ENCODE results near the gene PFDN1.

DNA sequence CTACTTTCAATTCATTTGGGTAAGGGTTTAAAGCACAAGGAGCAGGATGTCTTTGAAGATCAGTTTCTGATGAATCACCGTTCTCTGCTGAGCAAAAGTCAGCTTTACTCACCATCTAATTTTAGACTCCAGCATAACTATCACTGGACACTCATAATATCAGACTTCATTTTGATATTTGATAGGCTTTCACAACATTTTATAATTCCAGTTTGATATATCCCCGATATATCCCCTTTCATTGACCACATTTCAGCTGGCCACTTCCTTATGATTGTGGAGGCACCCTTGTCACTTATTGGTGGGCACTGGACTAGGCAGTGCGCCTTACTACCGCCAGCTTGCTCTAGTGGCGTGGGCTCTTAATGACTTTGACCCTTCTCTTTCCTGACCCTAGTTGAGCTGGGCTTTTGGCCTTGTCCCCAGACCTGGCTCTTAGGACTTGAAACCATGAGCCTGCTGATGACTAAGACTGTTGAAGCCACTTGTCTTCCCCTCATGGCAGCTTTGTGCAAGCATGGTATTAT lies 81.1 kb downstream of the PFDN1 start:
- TF ChIP-seq POLR2A (IDR thresholded peaks at IDR 0.05; ENCODE audit: low read depth, low read length) (no peak), SRF (IDR thresholded peaks at IDR 0.05; ENCODE audit: low read depth in 2 of 2, low read length in 2 of 2) (no peak), RBBP5 (conservative IDR thresholded peaks at IDR 0.05) (no peak), BRCA1 (IDR thresholded peaks at IDR 0.05; ENCODE audit: low read depth, low read length) (no peak), POLR2AphosphoS5 (IDR thresholded peaks at IDR 0.05; ENCODE audit: low read length) (no peak), PBX3 (IDR thresholded peaks at IDR 0.05; ENCODE audit: insufficient replicate concordance, low read depth, low read length) (no peak), NBN (IDR thresholded peaks at IDR 0.05) (no peak), EZH2 (IDR thresholded peaks at IDR 0.05; ENCODE audit: borderline replicate concordance, control insufficient read depth, low read depth, low read length) (no peak)
- TF ChIP-seq, protein P1, sequence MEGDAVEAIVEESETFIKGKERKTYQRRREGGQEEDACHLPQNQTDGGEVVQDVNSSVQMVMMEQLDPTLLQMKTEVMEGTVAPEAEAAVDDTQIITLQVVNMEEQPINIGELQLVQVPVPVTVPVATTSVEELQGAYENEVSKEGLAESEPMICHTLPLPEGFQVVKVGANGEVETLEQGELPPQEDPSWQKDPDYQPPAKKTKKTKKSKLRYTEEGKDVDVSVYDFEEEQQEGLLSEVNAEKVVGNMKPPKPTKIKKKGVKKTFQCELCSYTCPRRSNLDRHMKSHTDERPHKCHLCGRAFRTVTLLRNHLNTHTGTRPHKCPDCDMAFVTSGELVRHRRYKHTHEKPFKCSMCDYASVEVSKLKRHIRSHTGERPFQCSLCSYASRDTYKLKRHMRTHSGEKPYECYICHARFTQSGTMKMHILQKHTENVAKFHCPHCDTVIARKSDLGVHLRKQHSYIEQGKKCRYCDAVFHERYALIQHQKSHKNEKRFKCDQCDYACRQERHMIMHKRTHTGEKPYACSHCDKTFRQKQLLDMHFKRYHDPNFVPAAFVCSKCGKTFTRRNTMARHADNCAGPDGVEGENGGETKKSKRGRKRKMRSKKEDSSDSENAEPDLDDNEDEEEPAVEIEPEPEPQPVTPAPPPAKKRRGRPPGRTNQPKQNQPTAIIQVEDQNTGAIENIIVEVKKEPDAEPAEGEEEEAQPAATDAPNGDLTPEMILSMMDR (IDR thresholded peaks at IDR 0.05 in 2 of 3, conservative IDR thresholded peaks at IDR 0.05 in 1 of 3; ENCODE audit: control insufficient read depth in 2 of 3, extremely low read depth in 1 of 3, insufficient read depth in 1 of 3, low read depth in 3 of 3, low read length in 3 of 3), result no peak
- TF ChIP-seq, protein P2, sequence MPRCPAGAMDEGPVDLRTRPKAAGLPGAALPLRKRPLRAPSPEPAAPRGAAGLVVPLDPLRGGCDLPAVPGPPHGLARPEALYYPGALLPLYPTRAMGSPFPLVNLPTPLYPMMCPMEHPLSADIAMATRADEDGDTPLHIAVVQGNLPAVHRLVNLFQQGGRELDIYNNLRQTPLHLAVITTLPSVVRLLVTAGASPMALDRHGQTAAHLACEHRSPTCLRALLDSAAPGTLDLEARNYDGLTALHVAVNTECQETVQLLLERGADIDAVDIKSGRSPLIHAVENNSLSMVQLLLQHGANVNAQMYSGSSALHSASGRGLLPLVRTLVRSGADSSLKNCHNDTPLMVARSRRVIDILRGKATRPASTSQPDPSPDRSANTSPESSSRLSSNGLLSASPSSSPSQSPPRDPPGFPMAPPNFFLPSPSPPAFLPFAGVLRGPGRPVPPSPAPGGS (IDR thresholded peaks at IDR 0.05; ENCODE audit: borderline replicate concordance, insufficient read depth, low read depth, low read length, poor library complexity, severe bottlenecking), result no peak
